B cell (primary cell): ENCODE data around the gene PI4KB. TPM values are rescaled to one million over a fixed set of nuclear protein-coding genes. Genes with fewer than 3 reads are reported as not detected.

ENCODE experiments used
- ATAC-seq: fragments of 200-7000 bp; cut with Tn5 transposase; one replicate; pipeline ENCODE4 v1.10.0; 2021; ENCODE audit warnings: low read depth, mild to moderate bottlenecking, moderate number of reproducible peaks, moderate library complexity
- CTCF ChIA-PET: fragments of 350-600 bp; sonication (Branson Sonifier 250); formaldehyde crosslinking; loops from one replicate; lab custom pipeline; 2021; ENCODE audit warnings: antibody characterized with exemption, inconsistent platforms; lab: Charles Lee
- POLR2A ChIA-PET: fragments of 350-600 bp; sonication (Branson Sonifier 250); formaldehyde crosslinking; loops from one replicate; lab custom pipeline; 2021; ENCODE audit warnings: antibody characterized with exemption; lab: Charles Lee
- DNase-seq: peaks from one replicate; pipeline ENCODE4 v3.0.0; 2013
- H2AFZ ChIP-seq: 2 replicates; pipeline ENCODE4 v1.6.1; 2012; ENCODE audit warnings: mild to moderate bottlenecking, low read depth, low read length; ENCODE audit not compliant: insufficient read depth, poor library complexity, severe bottlenecking
- H3K27ac ChIP-seq, 2 donors: 1 replicate in 1 of 2; 2 replicates in 1 of 2; pipeline ENCODE4 v1.5.1; 2012 to 2013; ENCODE audit warnings: low read length in 2 of 2, mild to moderate bottlenecking in 2 of 2, moderate library complexity in 1 of 2
- H3K27me3 ChIP-seq, 4 experiments: fragments of 200-600 bp in 1 of 4; sonication (generic) in 1 of 4; replicated peaks in 1 of 4; 1 replicate in 2 of 4; 2 replicates in 2 of 4; pipeline versions ENCODE4 v1.6.1 to v1.7.0; 2013 to 2016; ENCODE audit warnings: low read length in 3 of 4, mild to moderate bottlenecking in 2 of 4, mixed read lengths in 1 of 4, moderate library complexity in 1 of 4; ENCODE audit not compliant: insufficient read depth in 4 of 4, control insufficient read depth in 3 of 4; ENCODE audit errors: control extremely low read depth in 1 of 4
- H3K36me3 ChIP-seq, 2 experiments: replicated peaks in 1 of 2; 1 replicate in 1 of 2; 2 replicates in 1 of 2; pipeline versions ENCODE4 v1.6.1 to v1.7.1; 2013; ENCODE audit warnings: low read length in 1 of 2; ENCODE audit not compliant: insufficient read depth in 2 of 2, control insufficient read depth in 1 of 2; ENCODE audit errors: control extremely low read depth in 1 of 2, extremely low read depth in 1 of 2
- H3K4me1 ChIP-seq, 2 donors: fragments of 200-600 bp in 1 of 2; sonication (generic) in 1 of 2; 1 replicate in 1 of 2; 2 replicates in 1 of 2; pipeline versions ENCODE4 v1.5.1 to v1.6.1; 2013 to 2017; ENCODE audit warnings: low read length in 2 of 2; ENCODE audit not compliant: control insufficient read depth in 2 of 2, insufficient read depth in 2 of 2
- H3K4me2 ChIP-seq: replicated peaks from 2 replicates; pipeline ENCODE3; 2012; ENCODE audit warnings: mild to moderate bottlenecking, low read depth, low read length; ENCODE audit not compliant: poor library complexity, severe bottlenecking
- H3K4me3 ChIP-seq, 5 experiments: fragments of 200-600 bp in 1 of 5; sonication (generic) in 1 of 5; 1 replicate in 3 of 5; 2 replicates in 2 of 5; pipeline versions ENCODE4 v1.5.1 to v1.7.0; 2011 to 2016; ENCODE audit warnings: low read length in 4 of 5, mild to moderate bottlenecking in 4 of 5, low read depth in 2 of 5, control low read depth in 1 of 5, moderate library complexity in 1 of 5; ENCODE audit not compliant: insufficient read depth in 1 of 5; ENCODE audit errors: control extremely low read depth in 1 of 5, extremely low read depth in 1 of 5
- H3K79me2 ChIP-seq: fragments of 200-600 bp; sonication (generic); one replicate; pipeline ENCODE4 v1.6.0; 2016; ENCODE audit warnings: low read length; ENCODE audit not compliant: control insufficient read depth, insufficient read depth
- H3K9ac ChIP-seq: fragments of 200-600 bp; sonication (generic); 2 replicates; pipeline ENCODE4 v1.6.1; 2017; ENCODE audit warnings: mild to moderate bottlenecking, low read length, moderate library complexity
- H3K9me3 ChIP-seq, 3 donors: one replicate each; pipeline versions ENCODE4 v1.6.1 to v1.7.1; 2013; ENCODE audit warnings: low read length in 2 of 3; ENCODE audit not compliant: control insufficient read depth in 2 of 3, insufficient read depth in 1 of 3; ENCODE audit errors: control extremely low read depth in 1 of 3
- H4K20me1 ChIP-seq: 2 replicates; pipeline ENCODE4 v1.6.0; 2012; ENCODE audit warnings: mild to moderate bottlenecking, low read length; ENCODE audit not compliant: insufficient read depth, control insufficient read depth, poor library complexity, severe bottlenecking
- H3K27ac Mint-ChIP-seq: one replicate; pipeline ENCODE4 v1.8.0; 2021; ENCODE audit warnings: mixed read lengths
- H3K27me3 Mint-ChIP-seq: one replicate; pipeline ENCODE4 v1.8.0; 2021; ENCODE audit warnings: mixed read lengths
- H3K4me1 Mint-ChIP-seq: one replicate; pipeline ENCODE4 v1.8.0; 2021; ENCODE audit warnings: mixed read lengths
- H3K4me3 Mint-ChIP-seq: one replicate; pipeline ENCODE4 v1.8.0; 2021; ENCODE audit warnings: mixed read lengths
- H3K9me3 Mint-ChIP-seq: one replicate; pipeline ENCODE4 v1.8.0; 2022; ENCODE audit warnings: mixed read lengths; ENCODE audit not compliant: insufficient read depth
- CTCF ChIP-seq: fragments of 200-600 bp; IDR thresholded peaks from one replicate; pipeline ENCODE4 v1.8.0; 2022; ENCODE audit warnings: antibody characterized with exemption, mild to moderate bottlenecking
- EZH2 ChIP-seq: IDR thresholded peaks from 2 replicates; pipeline ENCODE4 v1.6.1; 2012; ENCODE audit warnings: borderline replicate concordance, low read depth, mild to moderate bottlenecking, moderate library complexity, low read length; ENCODE audit not compliant: insufficient read depth, poor library complexity, severe bottlenecking
- WGBS: methylation state at CpG from one replicate; pipeline ENCODE4 v1.1.5; 2013; ENCODE audit warnings: missing lambda C conversion rate; ENCODE audit not compliant: insufficient coverage; 5-methylcytosine and 5-hydroxymethylcytosine counted together
- intact Hi-C: fragments of 100-400 bp; cut with micrococcal nuclease; formaldehyde crosslinking; loops from one replicate; pipeline ENCODE4 v1.10.0; 2022
- polyA plus RNA-seq: library from polyadenylated mRNA; depleted of rRNA; stranded (reverse); fragments of >200 nt; gene quantifications from 2 replicates; pipeline ENCODE4 v1.2.3, GENCODE V29; 2012
- total RNA-seq, 2 donors: library from RNA; stranded (reverse); fragments of 120-200 nt in 1 of 2; gene quantifications; 1 replicate in 1 of 2; 2 replicates in 1 of 2; pipeline versions ENCODE4 v1.2.3 to v1.2.4, GENCODE V29; 2013 to 2022

The PI4KB gene
- total and polyA plus RNA-seq, 2 donors (not counting 1 experiment from before 2014, with no cell fraction given), result 110 to 138 TPM

- H3K4me3 Mint-ChIP-seq, result no peak overlapping the region
- intact Hi-C loops, result no loop called here
- WGBS, result 90% methylated on average over 2 of the region's 3 CpGs
- ChIA-PET CTCF (no interaction called here), POLR2A (no interaction called here)
- Histone ChIP-seq H3K4me2 (no peak overlapping the region), H3K4me1 (no peaks in the 10 kb centered on the region), H3K9me3 (no peaks in the 10 kb centered on the region), H3K9ac (no peak overlapping the region), H3K4me3 (no peak overlapping the region), H3K79me2 (peaks cover 75% of the 10 kb centered on the region), H3K36me3 (peaks cover 7 to 67% of the 10 kb centered on the region in 2 experiments), H3K27me3 (no peaks in the 10 kb centered on the region), H3K27ac (no peak overlapping the region), H4K20me1 (peaks cover 53% of the 10 kb centered on the region), H2AFZ (no peak overlapping the region)
- H3K4me1 Mint-ChIP-seq, result peaks cover 27% of the 10 kb centered on the region
- TF ChIP-seq CTCF, result no peak
- no peak for TF ChIP-seq EZH2
- no peak for DNase-seq
- ATAC-seq, result no peak
- no peaks in the 10 kb centered on the region for H3K9me3 Mint-ChIP-seq
- no peak overlapping the region for H3K27ac Mint-ChIP-seq
- H3K27me3 Mint-ChIP-seq, result no peaks in the 10 kb centered on the region
Observed at GRCh38 chr1:151318975-151319374, 8.2 kb downstream of the PI4KB start.

GRCh38 chr1:151315565-151316235 lies 11.5 kb downstream of the PI4KB start:
- TF ChIP-seq EZH2, result no peak
- TF ChIP-seq CTCF, result no peak
- intact Hi-C loops, result no loop called here
- Mint-ChIP-seq H3K4me3 (no peak overlapping the region), H3K27me3 (no peaks in the 10 kb centered on the region), H3K9me3 (no peaks in the 10 kb centered on the region), H3K4me1 (peaks cover 27% of the 10 kb centered on the region), H3K27ac (no peak overlapping the region)
- no peaks in the 10 kb centered on the region for H3K4me1 ChIP-seq
- peaks cover 78% of the 10 kb centered on the region for H3K79me2 ChIP-seq
- DNase-seq (no peak), ATAC-seq (no peak)
- H3K9ac ChIP-seq, result no peak overlapping the region
- H3K36me3 ChIP-seq, result peaks cover 6 to 81% of the 10 kb centered on the region in 2 experiments
- ChIA-PET CTCF (interaction anchor here (1.8 to 7.8 kb wide), 2 partner anchors 14 to 25 kb away, joined by 4 to 45 read pairs; no protein-coding TSS in a partner anchor), POLR2A (no interaction called here)
- WGBS, result 96% methylated on average over 17 of the region's 17 CpGs
- no peak overlapping the region for H3K4me3 ChIP-seq
- no peak overlapping the region for H3K4me2 ChIP-seq
- H3K27ac ChIP-seq, result no peak overlapping the region
- peaks cover 66% of the 10 kb centered on the region for H4K20me1 ChIP-seq
- H2AFZ ChIP-seq, result no peak overlapping the region
- H3K9me3 ChIP-seq, result no peaks in the 10 kb centered on the region
- no peaks in the 10 kb centered on the region for H3K27me3 ChIP-seq
